GM21723 (cell line): Measurements from ENCODE around the gene NPBWR2.
"Not testable (repeated sequence)": the region's sequence is repeated elsewhere in the genome, so short reads cannot be mapped to it uniquely, and the experiment has no call there.

ENCODE experiments used
- ATAC-seq: cut with Tn5 transposase; IDR thresholded peaks from one replicate; pipeline ENCODE4 v1.9.1; 2021; ENCODE audit warnings: mild to moderate bottlenecking, moderate library complexity; ENCODE audit not compliant: unreplicated experiment

The NPBWR2 gene

DNA sequence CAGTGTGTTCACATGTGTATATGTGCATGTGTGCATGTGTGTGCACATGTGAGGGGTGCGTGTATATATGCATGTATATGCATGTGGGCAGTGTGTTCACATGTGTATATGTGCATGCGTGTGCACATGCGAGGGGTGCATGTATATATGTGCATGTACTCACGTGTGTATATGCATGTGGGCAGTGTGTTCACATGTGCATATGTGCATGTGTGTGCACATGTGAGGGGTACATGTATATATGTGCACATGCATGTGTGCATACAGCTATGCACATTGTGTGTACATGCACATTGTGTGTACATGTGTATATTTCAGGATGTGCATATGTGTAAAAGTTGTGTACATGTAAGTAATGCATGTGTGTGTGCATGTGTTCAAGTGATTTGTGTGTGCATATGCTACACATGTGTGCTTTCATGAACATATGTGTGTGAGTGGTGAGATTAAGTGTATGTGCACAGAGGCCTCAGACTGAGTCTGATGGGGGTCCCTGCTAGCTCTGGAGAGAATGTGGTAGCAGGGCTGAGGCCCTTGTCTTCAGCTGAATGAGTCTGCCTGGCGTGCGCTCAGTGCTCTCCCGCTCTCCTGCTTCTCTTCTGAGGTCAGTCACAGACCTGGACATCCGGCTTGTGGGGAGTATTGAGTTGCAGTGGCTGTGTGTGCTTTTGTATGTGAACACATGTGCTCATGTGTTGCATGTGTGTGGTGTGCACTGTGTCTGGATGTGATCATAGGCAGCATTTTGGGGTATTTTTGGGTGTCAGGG lies 37.0 kb upstream of the NPBWR2 start:
- no peak for ATAC-seq

DNA sequence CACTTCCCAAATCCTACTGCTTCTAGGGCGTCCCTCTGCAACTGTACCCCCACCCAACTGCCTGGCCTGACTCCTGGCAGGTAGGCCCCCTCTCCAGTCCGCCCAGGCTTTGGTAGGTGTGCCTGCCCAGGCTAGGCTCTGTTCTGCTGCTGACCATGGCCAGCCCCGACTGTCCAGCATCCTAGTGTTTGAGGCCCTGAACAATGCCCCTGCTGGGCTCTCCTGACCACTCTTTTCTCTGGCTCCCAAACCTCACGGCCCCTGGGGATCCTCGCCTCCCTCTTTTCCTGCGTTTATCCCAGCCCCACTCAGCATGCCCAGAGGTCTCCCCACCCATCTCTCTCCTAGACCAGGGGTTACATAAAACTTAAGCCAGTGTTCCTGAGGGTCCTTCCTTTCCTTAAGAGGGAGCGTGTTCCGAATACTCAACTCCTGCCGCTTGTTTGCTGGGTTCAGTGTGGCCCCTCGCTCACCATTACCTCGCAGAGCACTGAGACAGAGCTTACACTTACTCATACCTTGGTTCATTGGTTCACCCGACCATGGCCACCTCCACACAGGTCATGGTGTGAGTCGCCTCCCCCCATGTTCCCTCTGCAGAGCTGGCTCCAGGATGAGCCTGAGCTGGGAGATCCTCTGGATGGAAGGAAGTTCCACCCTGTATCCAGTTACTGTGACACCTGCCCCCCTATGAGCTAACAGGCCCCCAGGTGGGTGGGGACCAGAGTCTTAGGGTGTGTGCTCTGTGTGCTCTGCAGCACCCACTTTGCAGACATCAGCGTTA lies 35.8 kb upstream of the NPBWR2 start:
- ATAC-seq, result no peak

DNA sequence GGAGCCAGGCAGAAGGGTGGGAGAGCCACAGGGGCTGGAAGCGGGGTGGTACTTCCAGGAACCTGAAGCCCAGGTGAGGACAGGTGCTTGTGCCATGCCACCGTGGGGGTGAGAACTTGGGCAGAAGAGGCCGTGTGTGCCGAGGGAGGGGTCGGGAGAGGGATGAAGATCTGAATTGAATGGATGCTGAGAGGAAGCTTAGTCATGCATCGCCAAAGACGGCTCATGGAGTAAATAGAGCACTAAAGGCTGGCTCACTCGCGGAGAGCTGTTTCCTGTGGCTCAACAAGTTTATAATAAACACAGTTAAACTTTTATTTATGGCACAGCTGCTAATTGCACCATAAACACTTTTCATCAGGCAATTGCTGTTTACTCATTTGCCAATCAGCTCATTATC lies 35.2 kb upstream of the NPBWR2 start:
- ATAC-seq, result no peak

DNA sequence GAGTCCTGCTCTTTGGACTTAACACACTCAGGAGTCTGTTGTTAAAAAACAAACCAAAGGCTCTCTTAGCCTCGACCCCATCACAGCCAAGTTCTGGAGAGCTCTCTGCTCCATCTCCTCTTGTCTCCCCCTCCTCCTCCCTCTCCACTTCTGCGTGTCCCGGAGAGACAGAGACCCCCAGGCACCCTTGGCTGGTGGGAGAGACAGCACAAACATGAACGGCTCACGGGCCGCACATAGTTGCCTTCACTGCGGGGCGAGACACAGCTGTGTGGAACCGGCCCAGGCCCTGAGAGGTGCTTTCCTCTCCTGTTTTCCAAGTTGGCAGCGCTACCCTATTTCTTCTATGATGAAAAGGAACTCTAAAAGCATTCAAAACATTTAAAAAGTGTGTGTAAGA lies 33.6 kb upstream of the NPBWR2 start:
- ATAC-seq, result no peak

DNA sequence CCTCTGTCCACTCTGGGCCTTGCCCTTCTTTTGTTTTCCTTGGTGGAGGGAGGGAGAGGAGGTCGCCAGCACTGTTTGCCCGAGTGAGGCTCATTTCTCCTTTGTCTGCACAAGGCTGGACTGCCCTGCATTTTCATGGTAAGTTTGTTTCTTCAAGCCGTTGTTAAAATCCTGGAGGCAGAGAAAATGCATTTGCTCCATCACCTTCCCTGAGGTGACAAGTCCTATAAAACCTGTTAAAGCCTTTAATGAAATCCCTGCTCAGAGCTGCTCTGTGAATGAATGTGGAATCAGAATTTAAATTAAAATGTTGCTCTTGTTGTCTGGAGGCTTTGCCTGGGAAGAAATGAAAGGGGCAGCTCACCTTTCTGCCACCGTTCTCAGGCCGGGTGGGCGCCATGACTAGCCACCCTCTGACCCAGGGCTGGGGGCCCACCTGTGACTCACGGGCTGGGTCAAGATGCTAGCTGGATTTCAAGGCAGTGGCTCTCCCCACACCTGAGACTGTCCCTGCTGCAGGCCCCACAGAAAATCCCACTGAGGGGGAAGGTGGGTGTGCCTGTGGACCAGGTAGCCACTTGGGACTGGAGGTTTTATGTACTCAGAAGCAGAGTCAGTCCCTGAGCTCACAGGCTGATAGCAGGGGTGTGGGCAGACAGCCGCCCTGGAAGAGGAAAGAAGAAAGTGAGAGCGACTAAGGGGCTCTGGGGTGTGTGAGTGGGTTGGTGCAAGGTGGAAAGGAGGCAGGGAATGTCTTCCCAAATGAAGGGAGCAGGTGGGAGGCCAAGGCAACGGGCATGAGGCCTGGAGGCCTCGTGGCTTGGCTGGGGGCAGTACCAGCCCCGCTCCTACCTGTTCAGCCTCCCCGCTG lies 32.9 kb upstream of the NPBWR2 start:
- no peak for ATAC-seq

DNA sequence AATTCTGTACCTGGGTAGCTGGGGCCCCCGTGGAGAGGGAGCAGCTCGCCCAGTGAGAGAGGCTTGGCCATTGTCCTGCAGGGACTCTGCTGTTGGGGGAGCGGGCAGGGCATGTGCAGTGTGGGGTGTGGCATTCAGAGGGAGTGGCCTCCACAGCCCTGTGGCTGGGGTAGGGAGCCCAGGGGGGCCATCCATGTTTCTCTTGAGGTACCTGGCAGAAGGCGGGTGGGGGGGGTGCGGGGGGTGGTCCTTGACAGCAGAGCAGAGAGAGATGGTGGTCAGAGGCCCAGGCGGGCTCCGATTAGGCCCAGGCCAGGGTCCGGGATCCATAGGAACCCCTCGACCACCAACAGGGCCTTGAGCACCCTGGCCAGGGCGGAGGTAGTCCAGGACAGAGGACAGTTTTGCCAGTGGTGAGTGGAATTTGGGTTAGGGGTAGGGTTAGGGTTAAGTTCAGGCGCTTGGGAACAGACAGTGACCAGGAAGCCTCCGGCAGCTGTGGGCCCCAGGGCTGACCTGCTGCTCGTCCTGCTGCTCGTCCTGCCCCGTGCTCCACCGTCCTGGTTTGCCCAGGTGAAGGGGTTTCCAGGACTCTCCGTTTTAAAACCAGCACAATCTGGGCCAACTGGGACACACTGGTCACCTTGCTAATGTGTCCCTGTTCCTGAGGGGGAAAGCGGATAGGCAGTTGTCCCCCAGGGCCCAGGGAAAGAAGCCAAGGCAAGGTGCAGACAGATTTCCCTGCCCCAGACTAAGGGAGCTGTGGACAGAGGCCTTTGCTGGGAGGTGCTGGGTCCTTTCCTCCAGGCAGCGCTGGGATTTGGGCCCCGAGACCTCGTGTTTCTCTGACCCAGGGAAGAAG lies 32.1 kb upstream of the NPBWR2 start:
- ATAC-seq, result no peak

DNA sequence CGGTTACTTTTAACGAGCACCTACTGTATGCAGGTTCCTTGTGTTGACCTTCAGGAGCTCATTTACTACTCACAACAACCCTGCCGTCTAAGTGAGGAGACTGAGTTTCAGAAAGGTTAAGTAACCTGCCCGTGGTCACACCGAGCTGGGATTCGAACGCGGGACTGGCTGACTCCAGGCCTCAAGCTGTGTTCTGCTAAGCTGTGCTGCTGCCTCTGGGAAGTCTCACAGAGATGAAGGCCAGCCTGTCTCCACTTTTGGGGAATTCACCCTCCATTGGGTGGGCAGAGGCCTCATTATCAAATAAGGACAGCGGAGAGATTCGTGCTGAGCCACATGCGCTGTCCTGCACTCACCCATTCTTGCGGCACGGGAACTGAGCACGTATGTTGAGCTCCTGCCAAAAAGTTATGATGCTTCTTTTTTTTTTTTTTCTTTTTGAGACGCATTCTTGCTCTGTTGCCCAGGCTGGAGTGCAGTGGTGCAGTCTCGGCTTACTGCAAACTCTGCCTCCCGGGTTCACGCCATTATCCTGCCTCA lies 31.0 kb upstream of the NPBWR2 start:
- no peak for ATAC-seq

DNA sequence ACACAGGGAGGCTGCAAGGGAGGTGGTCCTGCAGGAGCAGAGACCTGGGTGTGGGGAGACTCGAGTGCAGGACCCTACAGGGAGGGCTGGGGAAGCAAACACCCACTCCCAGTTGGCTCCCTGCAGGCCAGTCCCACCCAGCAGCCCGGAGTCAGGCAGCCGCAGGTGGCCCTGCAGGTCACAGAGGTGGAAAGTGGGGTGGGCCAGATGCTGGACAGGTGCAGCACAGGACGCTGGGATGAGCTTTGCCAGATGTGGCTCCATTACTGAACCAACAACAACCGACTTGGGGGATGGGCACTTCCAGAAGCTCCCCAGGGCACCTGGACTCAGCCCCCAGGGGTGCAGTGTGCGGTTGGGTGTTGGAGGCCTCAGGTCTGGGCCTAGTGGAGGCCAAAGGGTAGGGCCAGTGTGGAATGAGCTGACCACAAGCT lies 30.2 kb upstream of the NPBWR2 start:
- ATAC-seq, result no peak

DNA sequence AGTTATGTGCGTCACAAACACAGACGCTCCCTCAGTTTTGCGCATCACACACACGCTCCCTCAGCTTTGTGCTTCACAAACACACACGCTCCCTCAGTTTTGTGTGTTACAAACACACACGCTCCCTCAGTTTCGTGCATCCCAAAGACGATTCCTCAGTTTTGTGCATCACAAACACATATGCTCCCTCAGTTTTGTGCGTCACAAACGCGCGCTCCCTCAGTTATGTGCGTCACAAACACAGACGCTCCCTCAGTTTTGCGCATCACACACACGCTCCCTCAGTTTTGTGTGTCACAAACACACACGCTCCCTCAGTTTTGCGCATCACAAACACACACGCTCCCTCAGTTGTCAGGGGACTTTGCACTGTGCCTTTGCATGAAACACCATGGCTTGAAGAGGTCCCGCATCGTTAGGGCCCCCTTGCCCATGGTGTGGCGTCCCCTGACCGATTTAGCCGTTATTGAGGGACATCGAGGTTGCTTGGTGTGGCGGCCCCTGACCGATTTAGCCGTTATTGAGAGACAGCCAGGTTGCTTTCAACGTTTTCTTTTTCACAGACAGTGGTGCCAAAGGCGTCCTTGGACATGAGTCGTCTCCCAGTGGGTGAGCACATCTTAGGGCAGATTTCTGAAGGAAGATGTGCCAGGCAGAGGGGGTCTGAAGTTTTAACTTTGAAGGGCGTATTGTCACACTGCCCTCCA lies 28.8 kb upstream of the NPBWR2 start:
- no peak for ATAC-seq

DNA sequence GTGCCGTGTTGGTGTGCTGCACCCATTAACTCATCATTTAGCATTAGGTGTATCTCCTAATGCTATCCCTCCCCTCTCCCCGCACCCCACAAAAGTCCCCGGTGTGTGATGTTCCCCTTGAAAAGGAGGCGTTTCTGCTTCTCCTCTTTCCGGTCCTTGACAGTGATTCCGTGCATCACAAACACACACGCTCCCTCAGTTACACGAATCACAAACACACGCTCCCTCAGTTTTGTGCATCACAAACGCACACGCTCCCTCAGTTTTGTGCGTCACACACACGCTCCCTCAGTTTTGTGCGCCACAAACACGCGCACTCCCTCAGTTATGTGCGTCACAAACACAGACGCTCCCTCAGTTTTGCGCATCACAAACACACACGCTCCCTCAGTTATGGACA lies 27.4 kb upstream of the NPBWR2 start:
- not testable (repeated sequence) for ATAC-seq

DNA sequence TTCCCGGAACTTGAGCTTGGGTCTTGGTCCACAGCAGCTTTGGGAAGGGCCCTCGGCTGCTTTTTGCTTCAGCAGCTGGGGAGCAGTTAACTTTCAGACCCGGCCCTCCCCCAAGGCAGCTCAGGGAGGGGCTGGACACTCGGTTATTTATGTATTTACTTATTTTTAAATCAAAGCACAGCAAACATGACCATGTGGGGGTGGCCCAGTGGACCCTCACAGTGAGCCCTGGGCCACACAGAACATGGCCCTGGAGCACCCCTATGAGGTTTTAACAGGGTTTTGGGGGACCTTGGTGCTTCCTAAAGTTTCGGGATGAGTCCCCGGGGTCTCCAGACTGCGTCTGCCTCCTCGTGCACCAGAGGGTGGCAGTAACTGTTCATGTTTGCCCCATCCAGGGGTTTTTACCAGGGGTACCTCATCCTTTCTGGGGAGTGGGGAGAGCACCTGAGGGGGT lies 26.6 kb upstream of the NPBWR2 start:
- ATAC-seq, result no peak

DNA sequence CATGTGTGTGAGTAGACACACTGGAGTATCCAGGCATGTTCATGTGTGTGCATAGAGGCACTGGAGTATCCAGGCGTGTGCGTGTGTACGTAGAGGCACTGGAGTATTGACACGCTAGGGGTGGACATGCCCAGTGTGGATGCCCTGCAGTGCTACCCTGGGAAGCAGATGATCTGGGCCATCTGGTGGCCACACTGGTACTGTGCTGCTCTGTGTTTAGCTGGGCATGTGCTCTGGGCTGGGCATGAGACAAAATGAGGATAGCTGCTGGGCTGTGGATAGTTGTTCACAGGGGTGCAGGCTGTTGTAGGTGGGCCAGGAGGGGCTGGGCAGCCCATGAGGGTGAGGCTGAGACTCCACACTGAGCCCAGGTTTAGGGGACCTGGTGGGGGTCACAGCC lies 24.0 kb upstream of the NPBWR2 start:
- no peak for ATAC-seq

DNA sequence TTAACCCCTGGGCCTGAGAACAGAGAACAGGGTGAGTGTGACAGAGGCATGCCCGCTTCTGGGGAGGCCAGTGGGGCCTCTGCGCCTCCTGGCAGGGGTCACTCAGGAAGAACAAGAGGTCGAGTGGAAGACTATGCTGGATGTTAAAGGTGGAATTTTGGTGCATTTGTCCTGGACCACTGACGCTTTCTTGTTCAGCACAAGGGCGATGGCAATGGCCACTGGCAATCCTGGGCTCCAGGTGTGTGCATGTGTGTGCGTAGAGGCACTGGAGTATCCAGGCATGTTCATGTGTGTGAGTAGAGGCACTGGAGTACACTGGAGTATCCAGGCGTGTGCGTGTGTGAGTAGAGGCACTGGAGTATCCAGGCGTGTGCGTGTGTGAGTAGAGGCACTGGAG lies 23.5 kb upstream of the NPBWR2 start:
- ATAC-seq, result no peak

DNA sequence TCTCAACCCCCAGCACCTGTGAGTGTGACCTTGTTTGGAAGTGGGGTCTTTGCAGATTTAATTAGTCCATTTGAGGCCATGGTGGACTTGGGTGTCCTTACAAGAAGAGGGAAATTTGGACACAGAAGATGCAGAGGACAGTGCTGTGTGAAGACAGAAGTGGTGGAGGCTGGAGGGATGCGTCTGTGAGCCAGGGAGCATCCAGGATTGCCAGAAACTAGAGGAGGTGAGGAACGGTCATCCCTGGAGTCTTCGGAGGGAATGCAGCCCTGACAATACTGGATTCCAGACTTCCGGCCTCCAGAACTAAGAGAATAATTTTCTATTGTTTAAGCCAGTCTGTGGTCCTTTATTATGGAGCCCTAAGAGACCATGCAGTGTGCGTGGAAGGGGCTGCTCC lies 22.9 kb upstream of the NPBWR2 start:
- ATAC-seq, result no peak

DNA sequence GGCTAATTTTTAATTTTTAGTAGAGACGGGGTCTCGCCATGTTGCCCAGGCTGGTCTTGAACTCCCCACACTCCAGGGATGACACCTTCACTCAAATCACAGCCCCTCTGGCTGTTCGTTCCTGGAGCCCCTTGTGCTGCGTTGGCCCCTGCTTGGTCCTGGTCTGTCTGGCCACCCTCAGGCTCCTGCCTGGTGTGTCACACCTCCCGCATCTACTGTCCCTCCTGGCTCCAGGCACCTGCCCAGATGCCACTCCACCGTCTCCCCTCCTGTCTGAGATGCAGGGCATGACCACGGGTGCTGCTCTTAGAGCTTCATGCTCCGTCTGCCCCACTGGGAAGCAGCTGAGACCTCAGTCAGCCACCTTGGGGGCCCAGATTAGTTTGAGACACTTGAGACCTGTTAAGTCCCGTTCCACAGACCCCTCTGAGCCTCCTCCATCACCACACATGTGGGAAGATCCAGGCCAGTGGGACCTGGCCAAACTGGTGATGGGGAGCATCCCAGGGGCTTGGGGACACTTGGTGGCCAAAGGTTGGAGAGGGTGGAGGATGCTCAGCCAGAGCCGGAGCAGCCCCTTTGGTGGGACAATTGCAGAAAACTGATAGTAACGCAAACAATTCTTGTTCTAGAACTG lies 21.9 kb upstream of the NPBWR2 start:
- no peak for ATAC-seq

DNA sequence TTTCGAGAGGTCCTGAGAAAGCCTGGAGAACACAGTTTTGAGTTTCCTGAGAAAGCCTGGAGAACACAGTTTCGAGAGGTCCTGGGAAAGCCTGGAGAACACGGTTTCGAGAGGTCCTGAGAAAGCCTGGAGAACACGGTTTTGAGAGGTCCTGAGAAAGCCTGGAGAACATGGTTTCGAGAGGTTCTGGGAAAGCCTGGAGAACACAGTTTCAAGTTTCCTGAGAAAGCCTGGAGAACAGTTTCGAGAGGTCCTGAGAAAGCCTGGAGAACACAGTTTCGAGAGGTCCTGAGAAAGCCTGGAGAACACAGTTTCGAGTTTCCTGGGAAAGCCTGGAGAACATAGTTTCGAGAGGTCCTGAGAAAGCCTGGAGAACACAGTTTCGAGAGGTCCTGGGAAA lies 16.2 kb upstream of the NPBWR2 start:
- ATAC-seq, result not testable (repeated sequence)

DNA sequence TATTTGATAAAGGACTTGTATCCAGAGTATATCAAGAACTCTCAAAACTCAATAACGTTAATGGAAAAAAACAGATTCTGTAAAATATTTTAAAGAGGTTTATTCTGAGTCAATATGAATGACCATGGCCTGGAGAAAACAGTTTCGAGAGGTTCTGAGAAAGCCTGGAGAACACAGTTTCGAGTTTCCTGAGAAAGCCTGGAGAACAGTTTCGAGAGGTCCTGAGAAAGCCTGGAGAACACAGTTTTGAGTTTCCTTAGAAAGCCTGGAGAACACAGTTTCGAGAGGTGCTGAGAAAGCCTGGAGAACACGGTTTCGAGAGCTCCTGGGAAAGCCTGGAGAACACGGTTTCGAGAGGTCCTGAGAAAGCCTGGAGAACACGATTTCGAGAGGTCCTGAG lies 15.6 kb upstream of the NPBWR2 start:
- ATAC-seq, result not testable (repeated sequence)

DNA sequence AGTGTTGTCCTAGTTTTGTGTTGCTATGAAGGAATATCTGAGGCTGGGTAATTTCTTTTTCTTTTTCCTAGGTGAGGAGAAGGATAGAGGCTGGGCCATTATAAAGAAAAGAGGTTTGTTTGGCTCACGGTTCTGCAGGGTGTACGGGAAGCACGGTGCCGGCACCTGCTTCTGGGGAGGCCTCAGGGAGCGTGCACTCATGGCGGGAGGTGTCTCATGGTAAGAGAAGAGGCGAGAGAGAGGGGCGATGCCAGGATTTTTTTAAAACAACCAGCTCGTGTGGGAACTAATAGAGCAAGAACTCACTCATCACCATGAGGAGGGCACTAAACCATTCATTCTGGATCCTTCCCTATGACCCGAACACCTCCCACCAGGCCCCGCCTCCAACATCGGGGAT lies 14.2 kb upstream of the NPBWR2 start:
- ATAC-seq, result no peak
